ENCODE data around the gene SCARB1.

GRCh38 chr12:124866195-124866882, 2.7 kb upstream of the SCARB1 start:
- TF ChIP-seq POLR2A (IDR thresholded peaks at IDR 0.05) = no peak
- TF ChIP-seq, protein P1, sequence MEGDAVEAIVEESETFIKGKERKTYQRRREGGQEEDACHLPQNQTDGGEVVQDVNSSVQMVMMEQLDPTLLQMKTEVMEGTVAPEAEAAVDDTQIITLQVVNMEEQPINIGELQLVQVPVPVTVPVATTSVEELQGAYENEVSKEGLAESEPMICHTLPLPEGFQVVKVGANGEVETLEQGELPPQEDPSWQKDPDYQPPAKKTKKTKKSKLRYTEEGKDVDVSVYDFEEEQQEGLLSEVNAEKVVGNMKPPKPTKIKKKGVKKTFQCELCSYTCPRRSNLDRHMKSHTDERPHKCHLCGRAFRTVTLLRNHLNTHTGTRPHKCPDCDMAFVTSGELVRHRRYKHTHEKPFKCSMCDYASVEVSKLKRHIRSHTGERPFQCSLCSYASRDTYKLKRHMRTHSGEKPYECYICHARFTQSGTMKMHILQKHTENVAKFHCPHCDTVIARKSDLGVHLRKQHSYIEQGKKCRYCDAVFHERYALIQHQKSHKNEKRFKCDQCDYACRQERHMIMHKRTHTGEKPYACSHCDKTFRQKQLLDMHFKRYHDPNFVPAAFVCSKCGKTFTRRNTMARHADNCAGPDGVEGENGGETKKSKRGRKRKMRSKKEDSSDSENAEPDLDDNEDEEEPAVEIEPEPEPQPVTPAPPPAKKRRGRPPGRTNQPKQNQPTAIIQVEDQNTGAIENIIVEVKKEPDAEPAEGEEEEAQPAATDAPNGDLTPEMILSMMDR (IDR thresholded peaks at IDR 0.05) = no peak
- TF ChIP-seq EP300 (IDR thresholded peaks at IDR 0.05; ENCODE audit: low read depth) = no peak
- no peak for TF ChIP-seq POLR2AphosphoS5 (IDR thresholded peaks at IDR 0.05)
